NCI-H1092 treated with DMSO at 0.1 percent for 48 hours (cell line): ENCODE data around the gene GRIK3.

Experiments used
- DNase-seq: peaks from one replicate; lab custom pipeline; 2025; lab: John Stamatoyannopoulos, UW

The GRIK3 gene

DNA sequence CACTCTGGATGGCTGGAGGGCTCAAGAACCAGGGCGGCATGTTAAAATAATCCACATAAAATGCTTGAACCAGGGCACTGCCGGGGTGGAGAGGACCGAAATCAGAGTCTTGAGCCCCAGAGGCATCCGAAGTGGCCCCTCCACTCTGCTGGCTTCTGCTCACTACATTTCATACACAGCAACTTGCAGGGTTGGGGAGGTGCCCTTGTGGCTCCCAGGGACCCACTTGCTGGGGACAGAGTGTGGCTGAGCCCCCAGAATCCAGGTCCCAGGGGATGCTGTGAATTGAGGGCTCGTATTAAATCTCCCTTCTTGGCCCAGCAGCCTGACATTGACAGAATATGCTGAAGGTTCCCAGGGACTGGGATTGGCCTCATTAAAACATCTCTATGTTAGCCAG, 181.7 kb downstream of the GRIK3 start:
- DNase-seq = no peak

- DNase-seq = peak; percentile 94
Measured at GRCh38 chr1:36851595-36851994, 182.7 kb downstream of the GRIK3 start.

GRCh38 chr1:36851087-36851486, 183.2 kb downstream of the GRIK3 start:
- DNase-seq = no peak

- no peak for DNase-seq
Measured at GRCh38 chr1:36849956-36850355, 184.4 kb downstream of the GRIK3 start.

DNA sequence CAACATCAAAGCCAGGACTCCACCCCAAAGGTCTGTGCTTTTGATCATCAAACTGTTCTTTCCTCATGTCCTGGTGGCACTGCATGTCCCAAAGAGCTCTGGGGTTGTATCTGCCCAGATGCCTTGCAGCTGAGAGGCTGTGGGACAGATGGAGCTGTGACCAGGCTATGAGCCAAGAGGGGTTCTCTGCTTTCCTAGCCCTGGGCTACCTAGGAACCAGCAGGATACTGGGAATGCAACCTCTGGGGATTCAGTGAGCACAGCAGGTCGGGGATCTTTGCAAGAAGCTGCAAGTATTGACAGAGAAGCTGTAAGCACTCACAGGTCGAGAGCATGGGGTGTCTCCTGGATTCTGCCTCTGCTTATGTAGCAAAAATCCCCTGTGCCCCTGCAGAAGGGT, 186.6 kb downstream of the GRIK3 start:
- DNase-seq = no peak

GRCh38 chr1:36847186-36847585, 187.1 kb downstream of the GRIK3 start:
- no peak for DNase-seq

- DNase-seq = no peak
Measured at GRCh38 chr1:36846357-36846756, 188.0 kb downstream of the GRIK3 start.

GRCh38 chr1:36845802-36846201, 188.5 kb downstream of the GRIK3 start:
- no peak for DNase-seq

DNA sequence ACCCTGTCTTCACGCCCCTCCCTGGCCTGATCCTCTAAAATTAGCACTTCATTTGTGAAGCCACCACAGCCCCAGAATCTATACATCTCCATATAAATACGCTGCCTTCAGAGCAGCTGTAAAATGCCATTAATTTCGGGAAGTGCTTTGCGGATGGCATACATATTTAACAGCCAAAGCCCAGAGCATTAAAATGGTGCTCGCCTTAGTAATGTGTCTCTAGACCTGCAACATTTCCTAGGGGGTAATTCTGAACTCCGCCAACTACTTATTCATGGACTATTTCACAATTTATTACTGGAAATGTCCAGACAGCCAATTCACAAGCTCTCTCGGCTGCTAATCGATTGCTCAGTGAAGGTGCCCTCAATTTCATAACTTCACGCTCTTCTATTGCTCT, 189.4 kb downstream of the GRIK3 start:
- no peak for DNase-seq

GRCh38 chr1:36843906-36844610, 190.3 kb downstream of the GRIK3 start:
- no peak for DNase-seq

DNA sequence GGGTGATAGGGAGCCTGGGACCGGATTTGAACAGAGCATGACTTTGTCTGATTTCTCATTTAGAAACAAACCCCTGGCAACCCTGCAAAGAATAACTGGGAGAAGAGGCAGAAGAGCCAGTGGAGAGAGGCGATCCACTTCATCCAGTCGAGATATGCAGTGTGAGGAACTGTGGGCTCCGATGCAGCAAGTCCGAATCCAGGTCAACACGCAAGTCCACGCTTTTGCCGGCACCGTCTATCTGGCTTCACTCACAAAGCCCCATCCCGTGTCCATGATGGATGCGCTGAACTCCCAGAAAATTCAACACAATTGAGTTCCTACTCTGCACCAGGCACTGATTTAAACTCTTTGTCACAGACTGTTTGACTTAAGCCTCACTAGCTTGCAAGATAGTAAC, 191.3 kb downstream of the GRIK3 start:
- no peak for DNase-seq

- no peak for DNase-seq
Measured at GRCh38 chr1:36842448-36842847, 191.9 kb downstream of the GRIK3 start.

- no peak for DNase-seq
Measured at GRCh38 chr1:36839485-36839884, 194.8 kb downstream of the GRIK3 start.

- DNase-seq = no peak
Measured at GRCh38 chr1:36838888-36839287, 195.4 kb downstream of the GRIK3 start.

- no peak for DNase-seq
Measured at GRCh38 chr1:36836916-36837315, 197.4 kb downstream of the GRIK3 start.

GRCh38 chr1:36836196-36836883, 198.0 kb downstream of the GRIK3 start:
- DNase-seq = peak; percentile 97

GRCh38 chr1:36835696-36836095, 198.6 kb downstream of the GRIK3 start:
- DNase-seq = peak; percentile 46

DNA sequence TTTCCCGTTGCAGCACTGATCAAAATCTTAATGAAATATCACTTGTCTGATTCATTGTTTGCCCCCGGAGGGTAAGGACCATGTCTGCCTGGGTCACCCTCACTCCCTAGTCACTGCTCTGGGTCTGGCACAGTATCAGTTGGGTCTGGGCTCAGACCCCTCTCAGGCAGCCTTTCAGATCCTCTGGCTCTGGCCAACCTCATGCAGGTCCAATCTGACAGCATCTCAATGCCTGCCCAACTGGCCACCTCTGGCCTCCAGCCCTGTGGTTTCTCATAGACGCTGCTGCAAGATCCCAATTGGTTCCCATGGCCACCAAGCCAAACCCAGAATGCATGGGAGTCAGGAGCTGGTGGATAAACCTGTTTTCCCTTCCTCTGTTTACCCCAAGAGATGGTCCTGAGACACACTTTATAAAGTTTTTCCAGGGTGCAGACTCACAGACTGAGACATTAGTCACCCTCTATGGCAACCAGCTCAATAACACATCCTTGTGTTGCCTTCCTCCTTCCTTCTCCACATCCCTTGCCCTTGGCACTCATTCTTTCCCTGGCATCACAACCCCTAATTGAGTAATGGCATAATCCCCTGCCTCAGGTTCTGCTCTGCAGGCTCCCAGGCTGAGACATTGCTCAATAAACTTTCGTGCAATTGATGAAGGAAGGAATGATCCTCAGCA, 199.2 kb downstream of the GRIK3 start:
- DNase-seq = no peak

- no peak for DNase-seq
Measured at GRCh38 chr1:36834586-36834985, 199.7 kb downstream of the GRIK3 start.

DNA sequence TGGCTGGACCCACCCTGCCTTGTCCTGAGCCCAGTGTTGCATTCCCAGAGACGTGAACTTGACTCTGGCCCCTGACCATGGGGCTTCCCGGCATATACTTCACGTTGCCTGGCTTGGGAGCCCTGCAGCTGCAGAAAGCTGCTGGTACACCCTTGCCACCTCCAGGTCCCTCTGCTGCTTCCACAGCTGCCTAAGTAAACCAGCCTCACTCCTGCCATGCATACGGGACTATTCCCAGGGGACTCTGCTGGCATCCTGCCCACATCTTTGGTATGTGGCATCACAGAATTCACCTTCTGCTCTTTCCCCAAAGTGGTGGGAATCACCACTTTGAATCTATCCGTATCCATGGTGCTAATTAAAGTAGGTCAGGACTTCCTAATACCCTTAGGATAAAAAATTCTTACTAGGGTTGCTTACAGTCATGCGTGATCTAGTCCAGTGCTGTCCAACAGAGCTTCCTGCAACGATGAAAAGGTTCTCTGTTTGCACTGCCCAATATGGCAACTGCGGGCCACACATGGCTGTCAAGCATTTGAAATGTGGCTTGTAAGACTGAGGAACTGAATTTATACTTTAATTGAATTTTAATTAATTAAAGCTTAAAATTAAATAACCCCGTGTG, 203.0 kb downstream of the GRIK3 start:
- DNase-seq = peak; percentile 84

- DNase-seq = no peak
Measured at GRCh38 chr1:36829961-36830360, 204.4 kb downstream of the GRIK3 start.

GRCh38 chr1:36829066-36829465, 205.2 kb downstream of the GRIK3 start:
- DNase-seq = no peak

- no peak for DNase-seq
Measured at GRCh38 chr1:36825226-36825625, 209.1 kb downstream of the GRIK3 start.
